OCI-LY1 (cell line): Measurements from ENCODE around the gene ABCA7.

Experiments used
- H2AFZ ChIP-seq: fragments of 200-600 bp; sonication (generic), shearing (Covaris generic); 2 replicates; pipeline ENCODE4 v1.6.0; 2014; ENCODE audit warnings: antibody characterized with exemption, mild to moderate bottlenecking, low read length
- H3F3A ChIP-seq: fragments of 200-600 bp; sonication (generic), shearing (Covaris generic); 2 replicates; pipeline ENCODE4 v1.6.0; 2014; ENCODE audit warnings: mild to moderate bottlenecking, antibody characterized with exemption, low read length, moderate library complexity; ENCODE audit not compliant: insufficient read depth
- H3K27ac ChIP-seq: fragments of 200-600 bp; sonication (generic); 2 replicates; pipeline ENCODE4 v1.5.1; 2014; ENCODE audit warnings: low read length, mixed run types, mild to moderate bottlenecking, low read depth; ENCODE audit not compliant: poor library complexity, severe bottlenecking
- H3K27me3 ChIP-seq: fragments of 200-600 bp; sonication (generic); 2 replicates; pipeline ENCODE4 v1.6.0; 2014; ENCODE audit warnings: antibody characterized with exemption, mild to moderate bottlenecking, low read length, moderate library complexity; ENCODE audit not compliant: insufficient read depth
- H3K36me3 ChIP-seq: fragments of 200-600 bp; sonication (generic); 2 replicates; pipeline ENCODE4 v1.6.1; 2014; ENCODE audit warnings: mild to moderate bottlenecking, antibody characterized with exemption, low read length, moderate library complexity, mixed read lengths; ENCODE audit not compliant: insufficient read depth
- H3K4me1 ChIP-seq: fragments of 200-600 bp; sonication (generic); 2 replicates; pipeline ENCODE4 v1.5.1; 2014; ENCODE audit warnings: mild to moderate bottlenecking, low read length, moderate library complexity; ENCODE audit not compliant: insufficient read depth, severe bottlenecking
- H3K4me2 ChIP-seq: fragments of 200-600 bp; sonication (generic), shearing (Covaris generic); 2 replicates; pipeline ENCODE4 v1.6.1; 2014; ENCODE audit warnings: low read length
- H3K4me3 ChIP-seq: fragments of 200-600 bp; sonication (generic); 2 replicates; pipeline ENCODE4 v1.5.1; 2014; ENCODE audit warnings: low read length, low read depth, mild to moderate bottlenecking, mixed read lengths; ENCODE audit not compliant: poor library complexity, severe bottlenecking
- H3K79me2 ChIP-seq: fragments of 200-600 bp; shearing (Covaris generic); 2 replicates; pipeline ENCODE4 v1.6.1; 2016; ENCODE audit warnings: mixed run types, low read length, mixed read lengths; ENCODE audit not compliant: insufficient read depth
- H3K9ac ChIP-seq: fragments of 200-600 bp; sonication (generic), shearing (Covaris generic); 2 replicates; pipeline ENCODE4 v1.6.1; 2014; ENCODE audit warnings: mild to moderate bottlenecking, low read length, mixed read lengths
- H3K9me2 ChIP-seq: fragments of 200-600 bp; sonication (generic), shearing (Covaris generic); 2 replicates; pipeline ENCODE4 v1.6.1; 2014; ENCODE audit warnings: low read depth, mild to moderate bottlenecking, low read length, mixed read lengths
- H3K9me3 ChIP-seq: fragments of 200-600 bp; shearing (Covaris generic); 2 replicates; pipeline ENCODE4 v1.6.1; 2014; ENCODE audit warnings: low read length, mixed read lengths
- H4K20me1 ChIP-seq: fragments of 200-600 bp; sonication (generic), shearing (Covaris generic); 2 replicates; pipeline ENCODE4 v1.6.0; 2016; ENCODE audit warnings: mild to moderate bottlenecking, low read length; ENCODE audit not compliant: insufficient read depth
- EZH2 ChIP-seq: fragments of 200-600 bp; sonication (generic), shearing (Covaris generic); IDR thresholded peaks from 2 replicates; pipeline ENCODE4 v1.8.0; 2017; ENCODE audit warnings: borderline replicate concordance, mixed run types, mild to moderate bottlenecking, antibody characterized with exemption, low read length, moderate library complexity, mixed read lengths
- TF ChIP-seq, protein P1 (sequence below): fragments of 200-600 bp; sonication (generic), shearing (Covaris generic); IDR thresholded peaks from 2 replicates; pipeline ENCODE4 v1.5.1; 2017; ENCODE audit warnings: mild to moderate bottlenecking, antibody characterized with exemption, low read length, moderate library complexity, mixed read lengths

Gene ABCA7

DNA sequence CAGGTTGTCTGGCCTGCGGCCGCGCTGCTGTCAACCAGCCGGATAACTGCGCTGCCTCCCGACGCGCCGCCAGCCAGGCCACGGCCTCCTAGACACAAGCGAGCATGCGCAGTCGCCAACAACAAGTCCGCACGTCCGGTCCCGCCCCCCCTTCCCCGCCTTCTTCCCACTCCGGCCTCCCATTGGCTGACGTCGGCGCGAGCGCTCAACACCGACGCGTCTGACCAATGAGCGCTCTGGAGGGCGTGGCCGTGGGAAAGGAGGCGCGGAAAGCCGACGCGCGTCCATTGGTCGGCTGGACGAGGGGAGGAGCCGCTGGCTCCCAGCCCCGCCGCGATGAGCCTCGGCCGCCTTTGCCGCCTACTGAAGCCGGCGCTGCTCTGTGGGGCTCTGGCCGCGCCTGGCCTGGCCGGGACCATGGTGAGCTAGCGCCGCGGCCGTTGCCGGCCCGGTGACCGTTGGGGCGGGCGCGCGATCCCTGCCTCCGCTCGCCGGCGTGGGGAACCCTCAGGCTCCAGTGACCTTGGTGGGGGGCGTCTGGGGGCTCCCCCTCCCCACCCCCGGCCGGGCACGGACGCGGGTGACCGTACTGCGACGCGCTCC is 63.9 kb downstream of the ABCA7 start, which contains the start of gene GPX4:
TSS of gene GPX4 (plus strand) at position 287 of the 603 bp plus-strand sequence. CDS start at position 337, 50 bp downstream.
- Histone ChIP-seq H3K79me2 (no peaks in the 10 kb centered on the region), H3K4me1 (peaks cover 45% of the 10 kb centered on the region), H2AFZ (no peak within 1 kb of the TSS), H3K4me3 (peak within 1 kb of the TSS; percentile 89), H4K20me1 (no peaks in the 10 kb centered on the region), H3K36me3 (peaks cover 14% of the 10 kb centered on the region; the same call in 1 of the 2 replicates), H3K4me2 (peak within 1 kb of the TSS; percentile 84), H3K9me2 (no peaks in the 10 kb centered on the region), H3K27me3 (no peaks in the 10 kb centered on the region), H3K9me3 (no peaks in the 10 kb centered on the region), H3F3A (no peaks in the 10 kb centered on the region), H3K27ac (peak within 1 kb of the TSS; percentile 67), H3K9ac (peak within 1 kb of the TSS; percentile 83)
- no peak for TF ChIP-seq EZH2
- TF ChIP-seq, protein P1, sequence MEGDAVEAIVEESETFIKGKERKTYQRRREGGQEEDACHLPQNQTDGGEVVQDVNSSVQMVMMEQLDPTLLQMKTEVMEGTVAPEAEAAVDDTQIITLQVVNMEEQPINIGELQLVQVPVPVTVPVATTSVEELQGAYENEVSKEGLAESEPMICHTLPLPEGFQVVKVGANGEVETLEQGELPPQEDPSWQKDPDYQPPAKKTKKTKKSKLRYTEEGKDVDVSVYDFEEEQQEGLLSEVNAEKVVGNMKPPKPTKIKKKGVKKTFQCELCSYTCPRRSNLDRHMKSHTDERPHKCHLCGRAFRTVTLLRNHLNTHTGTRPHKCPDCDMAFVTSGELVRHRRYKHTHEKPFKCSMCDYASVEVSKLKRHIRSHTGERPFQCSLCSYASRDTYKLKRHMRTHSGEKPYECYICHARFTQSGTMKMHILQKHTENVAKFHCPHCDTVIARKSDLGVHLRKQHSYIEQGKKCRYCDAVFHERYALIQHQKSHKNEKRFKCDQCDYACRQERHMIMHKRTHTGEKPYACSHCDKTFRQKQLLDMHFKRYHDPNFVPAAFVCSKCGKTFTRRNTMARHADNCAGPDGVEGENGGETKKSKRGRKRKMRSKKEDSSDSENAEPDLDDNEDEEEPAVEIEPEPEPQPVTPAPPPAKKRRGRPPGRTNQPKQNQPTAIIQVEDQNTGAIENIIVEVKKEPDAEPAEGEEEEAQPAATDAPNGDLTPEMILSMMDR, result no peak

DNA sequence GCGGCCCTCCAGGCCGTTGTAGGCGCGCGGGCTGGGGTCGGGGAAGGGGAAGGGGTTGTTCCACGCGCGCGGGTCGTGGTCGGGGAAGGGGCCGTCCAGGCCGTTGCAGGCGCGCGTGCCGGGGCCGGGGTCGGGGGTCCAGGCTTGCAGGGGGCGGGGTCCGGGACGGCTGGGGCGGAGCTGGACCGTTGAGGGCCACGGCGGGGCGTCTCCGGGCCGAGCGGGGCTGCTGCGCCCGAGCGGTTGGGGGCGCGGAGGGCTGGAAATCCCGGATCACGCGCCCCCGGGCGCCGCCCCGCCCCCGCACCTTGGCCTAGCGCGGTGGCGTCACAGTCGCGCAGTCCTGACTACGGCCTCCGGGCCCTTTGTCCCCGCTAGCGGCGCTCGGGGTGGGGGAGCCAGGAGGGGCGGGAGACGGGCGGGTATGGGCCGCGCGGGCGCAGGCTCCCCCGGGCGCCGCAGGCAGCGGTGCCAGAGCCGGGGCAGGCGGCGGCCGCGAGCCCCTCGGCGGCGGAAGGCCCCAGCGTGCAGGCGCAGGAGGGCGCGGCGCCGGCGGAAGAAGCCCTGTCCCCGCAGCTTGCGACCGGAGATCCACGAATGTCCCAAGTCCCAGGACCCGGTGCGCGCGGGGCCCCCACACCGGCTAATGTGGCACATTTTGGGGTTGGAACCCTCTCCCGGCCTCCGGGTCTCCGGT is 64.6 kb downstream of the ABCA7 start:
- Histone ChIP-seq H3K4me3 (peak overlapping the region; percentile 89), H3K27me3 (no peaks in the 10 kb centered on the region), H3K27ac (no peak overlapping the region), H3K36me3 (peaks cover 14% of the 10 kb centered on the region; the same call in 1 of the 2 replicates), H3K9me2 (no peaks in the 10 kb centered on the region), H3K9me3 (no peaks in the 10 kb centered on the region), H3F3A (no peaks in the 10 kb centered on the region), H3K9ac (peak overlapping the region; percentile 83), H3K4me1 (peaks cover 45% of the 10 kb centered on the region), H2AFZ (no peak overlapping the region), H4K20me1 (no peaks in the 10 kb centered on the region), H3K4me2 (peak overlapping the region; percentile 84), H3K79me2 (no peaks in the 10 kb centered on the region)
- TF ChIP-seq EZH2, result no peak
- TF ChIP-seq, protein P1, result no peak

DNA sequence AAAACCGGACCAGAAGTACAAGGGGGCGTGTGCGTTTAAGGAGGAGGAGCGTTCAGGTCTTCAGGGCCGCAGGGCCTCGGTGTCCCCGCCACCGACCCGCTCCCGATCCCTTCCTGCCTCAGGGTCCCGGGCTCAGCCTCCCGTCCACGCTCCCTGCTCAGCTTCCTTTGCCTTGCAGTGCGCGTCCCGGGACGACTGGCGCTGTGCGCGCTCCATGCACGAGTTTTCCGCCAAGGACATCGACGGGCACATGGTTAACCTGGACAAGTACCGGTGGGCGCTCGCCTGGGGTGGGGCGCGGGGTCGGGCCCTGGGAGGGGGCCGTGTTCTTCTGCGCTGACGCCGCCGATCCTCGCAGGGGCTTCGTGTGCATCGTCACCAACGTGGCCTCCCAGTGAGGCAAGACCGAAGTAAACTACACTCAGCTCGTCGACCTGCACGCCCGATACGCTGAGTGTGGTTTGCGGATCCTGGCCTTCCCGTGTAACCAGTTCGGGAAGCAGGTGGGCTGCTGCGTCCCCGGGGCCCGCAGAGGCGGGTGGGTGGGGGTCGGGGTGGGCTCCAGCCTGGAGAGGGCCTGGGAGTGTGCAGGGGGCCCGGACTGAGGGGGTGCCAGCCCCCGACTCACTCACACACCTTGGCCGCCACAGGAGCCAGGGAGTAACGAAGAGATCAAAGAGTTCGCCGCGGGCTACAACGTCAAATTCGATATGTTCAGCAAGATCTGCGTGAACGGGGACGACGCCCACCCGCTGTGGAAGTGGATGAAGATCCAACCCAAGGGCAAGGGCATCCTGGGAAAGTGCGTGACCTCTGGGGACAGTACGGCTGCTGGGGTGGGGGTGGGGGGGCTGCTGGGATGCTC is 65.3 kb downstream of the ABCA7 start:
- no peak for TF ChIP-seq EZH2
- TF ChIP-seq, protein P1, result no peak
- H3K4me3 ChIP-seq, result peak overlapping the region; percentile 89
- H3K79me2 ChIP-seq, result no peaks in the 10 kb centered on the region
- H3K27ac ChIP-seq, result no peak overlapping the region
- H3K9me2 ChIP-seq, result no peaks in the 10 kb centered on the region
- no peak overlapping the region for H2AFZ ChIP-seq
- H3K9ac ChIP-seq, result peak overlapping the region; percentile 83
- peak overlapping the region; percentile 84 for H3K4me2 ChIP-seq
- no peaks in the 10 kb centered on the region for H4K20me1 ChIP-seq
- H3F3A ChIP-seq, result no peaks in the 10 kb centered on the region
- peaks cover 45% of the 10 kb centered on the region for H3K4me1 ChIP-seq
- no peaks in the 10 kb centered on the region for H3K9me3 ChIP-seq
- H3K36me3 ChIP-seq, result peaks cover 14% of the 10 kb centered on the region; the same call in 1 of the 2 replicates
- no peaks in the 10 kb centered on the region for H3K27me3 ChIP-seq
